A549 (cell line): ENCODE measurements around the gene SEMA3E. TPM values are rescaled to one million over a fixed set of nuclear protein-coding genes. Genes with fewer than 3 reads are reported as not detected.

Experiments used
- ATAC-seq, 2 experiments: fragments of 200-7000 bp in 1 of 2; fragments of >200 bp in 1 of 2; cut with Nextera tagmentation in 1 of 2; cut with Tn5 transposase in 1 of 2; 3 replicates each; pipeline versions ENCODE4 v1.8.0 to v1.9.1; 2018 to 2020; ENCODE audit warnings: mild to moderate bottlenecking in 1 of 2, moderate library complexity in 1 of 2
- CTCF ChIA-PET: fragments of 300-600 bp; sonication (Branson Sonifier 250); formaldehyde crosslinking; extraction: SDS; loops from one replicate; lab custom pipeline; 2021; ENCODE audit warnings: antibody characterized with exemption, inconsistent platforms; lab: Yijun Ruan, JAX
- POLR2A ChIA-PET: fragments of 350-600 bp; formaldehyde crosslinking; extraction: SDS; loops from one replicate; lab custom pipeline; 2021; ENCODE audit warnings: antibody characterized with exemption, inconsistent platforms; lab: Yijun Ruan, JAX
- DNase-seq, 2 experiments: peaks; one replicate each; pipeline versions ENCODE4 v3.0.0 to v3.0.0-alpha.2; 2011 to 2016; ENCODE audit warnings: low read depth in 1 of 2, low spot score in 1 of 2
- FAIRE-seq: peaks from 2 replicates; lab custom pipeline; 2011; peaks lifted over from hg19 to GRCh38; lab: Jason Lieb, UNC
- H3K27ac ChIP-seq, 2 experiments: fragments of >200 bp; sonication (Bioruptor Twin); formaldehyde crosslinking; 3 replicates each; pipeline ENCODE4 v1.5.1; 2016 to 2017
- H3K4me1 ChIP-seq: fragments of >200 bp; sonication (Bioruptor Twin); formaldehyde crosslinking; 3 replicates; pipeline ENCODE4 v1.6.1; 2016
- H3K4me2 ChIP-seq: fragments of >200 bp; sonication (Bioruptor Twin); formaldehyde crosslinking; 3 replicates; pipeline ENCODE4 v1.6.1; 2016
- H3K4me3 ChIP-seq: fragments of >200 bp; sonication (Bioruptor Twin); formaldehyde crosslinking; 3 replicates; pipeline ENCODE4 v1.5.1; 2016
- H3K9me3 ChIP-seq: fragments of >200 bp; sonication (Bioruptor Twin); formaldehyde crosslinking; 3 replicates; pipeline ENCODE4 v1.6.1; 2016
- BHLHE40 ChIP-seq: IDR thresholded peaks from 2 replicates; pipeline ENCODE4 v1.6.1; 2012; ENCODE audit warnings: low read depth, low read length, inconsistent platforms
- CBX2 ChIP-seq: fragments of 200-600 bp; sonication (generic); IDR thresholded peaks from 2 replicates; pipeline ENCODE4 v1.6.1; 2016; ENCODE audit warnings: low read depth, mild to moderate bottlenecking, borderline replicate concordance
- EHF ChIP-seq: fragments of 250-450 bp; sonication (Bioruptor Pico); IDR thresholded peaks from 2 replicates; pipeline ENCODE4 v1.5.0; 2020; ENCODE audit warnings: mild to moderate bottlenecking
- HDAC2 ChIP-seq: fragments of 200-600 bp; sonication (generic); IDR thresholded peaks from 2 replicates; pipeline ENCODE4 v1.6.1; 2016
- HEYL ChIP-seq: fragments of 250-450 bp; sonication (Bioruptor Pico); IDR thresholded peaks from 2 replicates; pipeline ENCODE4 v1.8.0; 2021; ENCODE audit warnings: mild to moderate bottlenecking, moderate library complexity
- HOXB5 ChIP-seq: fragments of 250-450 bp; sonication (Bioruptor Pico); IDR thresholded peaks from 2 replicates; pipeline ENCODE4 v1.5.0; 2020; ENCODE audit warnings: mild to moderate bottlenecking, moderate library complexity
- JUNB ChIP-seq: fragments of >200 bp; sonication (Bioruptor Twin); formaldehyde crosslinking; IDR thresholded peaks from 2 replicates; pipeline ENCODE4 v1.6.1; 2016
- KDM1A ChIP-seq: fragments of 200-600 bp; sonication (generic); IDR thresholded peaks from 2 replicates; pipeline ENCODE4 v1.6.1; 2016; ENCODE audit warnings: low read depth, mild to moderate bottlenecking
- MAFK ChIP-seq: fragments of 450-650 bp; IDR thresholded peaks from 2 replicates; pipeline ENCODE4 v1.6.1; 2014; ENCODE audit not compliant: partially characterized antibody
- MYC ChIP-seq: IDR thresholded peaks from 2 replicates; pipeline ENCODE4 v1.6.1; 2012; ENCODE audit warnings: mild to moderate bottlenecking, inconsistent platforms, low read length, improper control_type of control experiment, borderline replicate concordance
- POLR2AphosphoS2 ChIP-seq: conservative IDR thresholded peaks from 2 replicates; pipeline ENCODE4 v1.6.1; 2012; ENCODE audit warnings: low read length, improper control_type of control experiment, inconsistent platforms
- RCOR1 ChIP-seq: fragments of 150-350 bp; IDR thresholded peaks from 2 replicates; pipeline ENCODE4 v1.6.1; 2014; ENCODE audit warnings: antibody characterized with exemption, low read length, low read depth
- RNF2 ChIP-seq: fragments of 200-600 bp; sonication (generic); IDR thresholded peaks from 2 replicates; pipeline ENCODE4 v1.6.1; 2016; ENCODE audit warnings: low read depth, mild to moderate bottlenecking, antibody characterized with exemption, moderate library complexity, borderline replicate concordance
- SMC3 ChIP-seq: fragments of >200 bp; sonication (Bioruptor Twin); formaldehyde crosslinking; IDR thresholded peaks from 3 replicates; pipeline ENCODE4 v1.6.1; 2018; ENCODE audit warnings: inconsistent platforms
- TFCP2L1 ChIP-seq: fragments of 250-450 bp; sonication (Bioruptor Pico); IDR thresholded peaks from 2 replicates; pipeline ENCODE4 v1.5.0; 2021; ENCODE audit warnings: mild to moderate bottlenecking
- ZNF302 ChIP-seq: fragments of 250-450 bp; sonication (Bioruptor Pico); IDR thresholded peaks from 2 replicates; pipeline ENCODE4 v1.9.0; 2021; ENCODE audit warnings: inconsistent platforms, mild to moderate bottlenecking, moderate library complexity
- WGBS: methylation state at CpG from one replicate; pipeline ENCODE4 v1.1.6; 2017; ENCODE audit errors: missing lambda C conversion rate; 5-methylcytosine and 5-hydroxymethylcytosine counted together
- polyA plus RNA-seq, 4 experiments: library from polyadenylated mRNA; depleted of rRNA in 3 of 4; stranded (reverse); fragments of >200 nt; fragmentation: RNase III in 1 of 4; extraction: RNeasy Plus Mini Kit Qiagen cat#74134 plus additional on column Dnase treatment in 1 of 4; gene quantifications; 2 replicates in 3 of 4; 3 replicates in 1 of 4; pipeline ENCODE4 v1.2.3, GENCODE V29; 2011 to 2017
- TF ChIP-seq, protein P1 (sequence below): fragments of 450-650 bp; IDR thresholded peaks from 2 replicates; pipeline ENCODE4 v1.6.1; 2014; ENCODE audit warnings: antibody characterized with exemption
- TF ChIP-seq, protein P2 (sequence below): IDR thresholded peaks from 2 replicates; pipeline ENCODE4 v1.6.1; 2012
- TF ChIP-seq, protein P3 (sequence below): fragments of 200-600 bp; sonication (generic); IDR thresholded peaks from 2 replicates; pipeline ENCODE4 v1.6.1; 2016; ENCODE audit warnings: antibody characterized with exemption, mild to moderate bottlenecking, moderate library complexity

The SEMA3E gene
- polyA plus RNA-seq, 2 of the 4 experiments (the other 2 are of a cell fraction) = 1.4 to 2.3 TPM

DNA sequence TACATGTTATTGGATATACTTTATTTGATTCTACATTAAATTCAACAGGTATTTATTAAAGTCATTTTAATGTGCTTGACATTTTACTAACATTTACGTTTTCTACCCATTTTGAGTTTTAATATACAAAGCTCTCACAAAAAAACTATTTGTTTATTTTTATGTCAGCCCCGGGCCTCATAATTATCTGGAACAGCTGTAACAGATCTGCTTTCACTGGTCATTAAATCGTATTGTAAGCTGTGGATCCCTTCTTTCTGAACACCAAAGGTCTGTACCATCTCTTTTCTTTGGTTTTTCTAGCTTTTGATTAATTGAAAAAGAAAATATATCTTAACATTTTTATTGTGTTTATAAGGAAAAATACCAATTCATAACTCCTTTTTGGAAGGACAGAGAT lies 73.5 kb downstream of the SEMA3E start:
- Histone ChIP-seq H3K4me3 (no peak overlapping the region), H3K27ac (no peak overlapping the region), H3K4me1 (peaks cover 4% of the 10 kb centered on the region; the same call in 1 of the 3 replicates), H3K9me3 (no peaks in the 10 kb centered on the region), H3K4me2 (no peak overlapping the region)
- ChIA-PET CTCF (no interaction called here), POLR2A (no interaction called here)
- WGBS = 53% methylated on average over 3 of the region's 3 CpGs
- FAIRE-seq = no peak
- ATAC-seq = no peak
- no peak for DNase-seq
- no peak for TF ChIP-seq HDAC2
- TF ChIP-seq HOXB5 (CRISPR knock-in tag) = no peak
- TF ChIP-seq HEYL = no peak
- no peak for TF ChIP-seq SMC3
- no peak for TF ChIP-seq KDM1A
- TF ChIP-seq, protein P1, sequence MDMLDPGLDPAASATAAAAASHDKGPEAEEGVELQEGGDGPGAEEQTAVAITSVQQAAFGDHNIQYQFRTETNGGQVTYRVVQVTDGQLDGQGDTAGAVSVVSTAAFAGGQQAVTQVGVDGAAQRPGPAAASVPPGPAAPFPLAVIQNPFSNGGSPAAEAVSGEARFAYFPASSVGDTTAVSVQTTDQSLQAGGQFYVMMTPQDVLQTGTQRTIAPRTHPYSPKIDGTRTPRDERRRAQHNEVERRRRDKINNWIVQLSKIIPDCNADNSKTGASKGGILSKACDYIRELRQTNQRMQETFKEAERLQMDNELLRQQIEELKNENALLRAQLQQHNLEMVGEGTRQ = no peak
- no peak for TF ChIP-seq CBX2
- TF ChIP-seq MAFK = no peak
- TF ChIP-seq TFCP2L1 (CRISPR knock-in tag) = no peak
- no peak for TF ChIP-seq JUNB
- no peak for TF ChIP-seq BHLHE40
- no peak for TF ChIP-seq EHF (CRISPR knock-in tag)
- TF ChIP-seq ZNF302 = no peak
- TF ChIP-seq MYC = no peak
- TF ChIP-seq, protein P2, sequence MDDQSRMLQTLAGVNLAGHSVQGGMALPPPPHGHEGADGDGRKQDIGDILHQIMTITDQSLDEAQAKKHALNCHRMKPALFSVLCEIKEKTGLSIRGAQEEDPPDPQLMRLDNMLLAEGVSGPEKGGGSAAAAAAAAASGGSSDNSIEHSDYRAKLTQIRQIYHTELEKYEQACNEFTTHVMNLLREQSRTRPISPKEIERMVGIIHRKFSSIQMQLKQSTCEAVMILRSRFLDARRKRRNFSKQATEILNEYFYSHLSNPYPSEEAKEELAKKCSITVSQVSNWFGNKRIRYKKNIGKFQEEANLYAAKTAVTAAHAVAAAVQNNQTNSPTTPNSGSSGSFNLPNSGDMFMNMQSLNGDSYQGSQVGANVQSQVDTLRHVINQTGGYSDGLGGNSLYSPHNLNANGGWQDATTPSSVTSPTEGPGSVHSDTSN = no peak

DNA sequence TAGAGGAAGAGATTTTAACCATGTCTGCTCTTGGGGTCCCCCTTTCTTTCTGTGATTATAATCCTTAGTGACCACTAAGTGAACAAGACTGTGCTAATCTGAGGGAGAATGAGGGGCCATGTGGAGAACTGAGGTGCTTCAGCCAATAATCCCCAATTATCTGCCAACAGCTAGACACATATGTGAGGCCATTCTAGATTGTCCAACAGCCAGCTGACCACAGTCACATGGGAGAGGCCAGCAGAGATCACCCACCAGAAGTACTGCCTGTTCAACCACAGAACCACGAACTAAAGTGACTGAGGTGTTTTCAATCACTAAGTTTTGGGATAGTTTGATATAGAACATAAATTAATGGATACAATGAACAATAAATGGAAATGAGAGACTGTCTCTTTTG lies 74.3 kb downstream of the SEMA3E start:
- DNase-seq (no peak), ATAC-seq (no peak), FAIRE-seq (no peak)
- WGBS = 73% methylated on average over 1 of the region's 1 CpG
- TF ChIP-seq BHLHE40 (no peak), MYC (no peak), EHF (CRISPR knock-in tag) (no peak), RNF2 (no peak), POLR2AphosphoS2 (no peak), RCOR1 (no peak), CBX2 (no peak)
- TF ChIP-seq, protein P3, sequence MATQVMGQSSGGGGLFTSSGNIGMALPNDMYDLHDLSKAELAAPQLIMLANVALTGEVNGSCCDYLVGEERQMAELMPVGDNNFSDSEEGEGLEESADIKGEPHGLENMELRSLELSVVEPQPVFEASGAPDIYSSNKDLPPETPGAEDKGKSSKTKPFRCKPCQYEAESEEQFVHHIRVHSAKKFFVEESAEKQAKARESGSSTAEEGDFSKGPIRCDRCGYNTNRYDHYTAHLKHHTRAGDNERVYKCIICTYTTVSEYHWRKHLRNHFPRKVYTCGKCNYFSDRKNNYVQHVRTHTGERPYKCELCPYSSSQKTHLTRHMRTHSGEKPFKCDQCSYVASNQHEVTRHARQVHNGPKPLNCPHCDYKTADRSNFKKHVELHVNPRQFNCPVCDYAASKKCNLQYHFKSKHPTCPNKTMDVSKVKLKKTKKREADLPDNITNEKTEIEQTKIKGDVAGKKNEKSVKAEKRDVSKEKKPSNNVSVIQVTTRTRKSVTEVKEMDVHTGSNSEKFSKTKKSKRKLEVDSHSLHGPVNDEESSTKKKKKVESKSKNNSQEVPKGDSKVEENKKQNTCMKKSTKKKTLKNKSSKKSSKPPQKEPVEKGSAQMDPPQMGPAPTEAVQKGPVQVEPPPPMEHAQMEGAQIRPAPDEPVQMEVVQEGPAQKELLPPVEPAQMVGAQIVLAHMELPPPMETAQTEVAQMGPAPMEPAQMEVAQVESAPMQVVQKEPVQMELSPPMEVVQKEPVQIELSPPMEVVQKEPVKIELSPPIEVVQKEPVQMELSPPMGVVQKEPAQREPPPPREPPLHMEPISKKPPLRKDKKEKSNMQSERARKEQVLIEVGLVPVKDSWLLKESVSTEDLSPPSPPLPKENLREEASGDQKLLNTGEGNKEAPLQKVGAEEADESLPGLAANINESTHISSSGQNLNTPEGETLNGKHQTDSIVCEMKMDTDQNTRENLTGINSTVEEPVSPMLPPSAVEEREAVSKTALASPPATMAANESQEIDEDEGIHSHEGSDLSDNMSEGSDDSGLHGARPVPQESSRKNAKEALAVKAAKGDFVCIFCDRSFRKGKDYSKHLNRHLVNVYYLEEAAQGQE = no peak
- TF ChIP-seq, protein P2 = no peak
- TF ChIP-seq, protein P1 = no peak
- ChIA-PET POLR2A (no interaction called here), CTCF (no interaction called here)
- H3K9me3 ChIP-seq = no peaks in the 10 kb centered on the region
- H3K27ac ChIP-seq = no peak overlapping the region
- peaks cover 1% of the 10 kb centered on the region; the same call in 1 of the 3 replicates for H3K4me1 ChIP-seq
- H3K4me3 ChIP-seq = no peak overlapping the region
- no peak overlapping the region for H3K4me2 ChIP-seq
